Heart left ventricle (tissue), 13 donors: ENCODE data around the gene KRT86.

Experiments
- POLR2A ChIP-seq, 2 donors: fragments of 450-650 bp; IDR thresholded peaks; one replicate each; pipeline ENCODE4 v1.6.1; 2017; ENCODE audit warnings: antibody characterized with exemption in 2 of 2, mild to moderate bottlenecking in 2 of 2, moderate library complexity in 2 of 2
- TF ChIP-seq, protein P1 (sequence below), 12 donors: fragments of 200-600 bp; sonication (generic) in 4 of 12; IDR thresholded peaks; one replicate each; pipeline versions ENCODE4 v1.5.0 to v1.8.0; 2018 to 2022; ENCODE audit warnings: antibody characterized with exemption in 12 of 12, mild to moderate bottlenecking in 5 of 12
- donor health status: ischemic (EF 13 %, LVEDD 7.1; RV severe dilation, severe dysfunction).
- donor health status: DM: no; HTN: yes; CAD: no.
- donor health status: DM: no; HTN: no; CAD: no.
- donor health status: ischemic (EF 25% LVEDD 6.9; RV normal size, moderate dysfunction).
- donor health status: ischemic (EF 25% LVEDD 5.7; RV mildly dilated, moderate dysfunction).
- donor health status: ischemic (EF 35%, LVEDD 5.7; RV mildly dilated, moderate dysfunction).
- donor health status: nonischemic (EF 11% LVEDD 7.7; RV severe dilation, severe dysfunction).
- donor health status: DM: yes; HTN: yes; CAD: no.
- donor health status: PGD.
- donor health status: ischemic (EF 29% LVEDD 5.4; RV normal size, mild dysfunction).
- donor health status: nonischemic (EF 23%, LVEDD 6.1; RV moderate dilation, normal function).

DNA sequence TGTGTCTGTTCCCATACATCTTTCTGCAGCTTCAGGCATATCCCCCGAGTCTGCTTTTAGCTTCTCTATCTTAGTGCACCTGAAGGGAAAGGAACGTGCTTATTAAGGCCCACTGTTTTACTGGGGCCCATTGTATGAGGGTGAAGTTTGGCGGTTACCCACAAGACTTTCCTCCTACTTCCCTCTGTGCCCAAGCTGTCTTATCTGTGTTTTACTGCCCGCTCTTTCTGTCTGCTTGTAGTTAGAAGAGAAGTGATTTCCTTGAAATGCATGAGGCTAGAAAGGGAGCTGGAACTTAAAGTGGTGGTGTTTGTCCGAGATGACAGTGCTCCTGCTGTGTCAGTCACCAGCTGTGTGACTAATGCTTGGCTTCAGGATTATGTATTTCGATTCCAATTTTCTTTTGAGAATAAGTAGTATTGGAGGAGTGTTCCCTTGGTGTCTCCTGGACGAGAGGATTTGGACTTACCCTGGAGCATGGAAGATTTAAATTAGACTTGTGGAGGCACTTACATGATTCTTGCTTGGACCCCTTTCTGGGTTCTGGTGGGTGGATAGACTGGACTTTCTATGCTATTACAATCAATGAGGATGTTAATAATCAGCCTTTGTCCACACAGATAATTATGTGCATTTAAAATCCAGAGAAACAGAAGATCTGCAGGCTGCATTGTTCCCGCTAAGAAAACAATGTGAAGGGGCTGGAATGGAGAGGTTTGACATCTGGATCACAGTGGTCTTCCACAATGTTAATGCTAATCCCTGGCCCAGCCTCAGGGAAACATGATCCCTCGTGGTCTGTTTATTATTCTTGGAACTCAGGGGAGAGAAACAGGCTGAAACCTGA, 13.9 kb upstream of the KRT86 start:
- TF ChIP-seq POLR2A (IDR thresholded peaks at IDR 0.05), result no peak
- TF ChIP-seq, protein P1, sequence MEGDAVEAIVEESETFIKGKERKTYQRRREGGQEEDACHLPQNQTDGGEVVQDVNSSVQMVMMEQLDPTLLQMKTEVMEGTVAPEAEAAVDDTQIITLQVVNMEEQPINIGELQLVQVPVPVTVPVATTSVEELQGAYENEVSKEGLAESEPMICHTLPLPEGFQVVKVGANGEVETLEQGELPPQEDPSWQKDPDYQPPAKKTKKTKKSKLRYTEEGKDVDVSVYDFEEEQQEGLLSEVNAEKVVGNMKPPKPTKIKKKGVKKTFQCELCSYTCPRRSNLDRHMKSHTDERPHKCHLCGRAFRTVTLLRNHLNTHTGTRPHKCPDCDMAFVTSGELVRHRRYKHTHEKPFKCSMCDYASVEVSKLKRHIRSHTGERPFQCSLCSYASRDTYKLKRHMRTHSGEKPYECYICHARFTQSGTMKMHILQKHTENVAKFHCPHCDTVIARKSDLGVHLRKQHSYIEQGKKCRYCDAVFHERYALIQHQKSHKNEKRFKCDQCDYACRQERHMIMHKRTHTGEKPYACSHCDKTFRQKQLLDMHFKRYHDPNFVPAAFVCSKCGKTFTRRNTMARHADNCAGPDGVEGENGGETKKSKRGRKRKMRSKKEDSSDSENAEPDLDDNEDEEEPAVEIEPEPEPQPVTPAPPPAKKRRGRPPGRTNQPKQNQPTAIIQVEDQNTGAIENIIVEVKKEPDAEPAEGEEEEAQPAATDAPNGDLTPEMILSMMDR (IDR thresholded peaks at IDR 0.05), result no peak
